ENCODE results near the gene BRPF3. TPM values are rescaled to one million over a fixed set of nuclear protein-coding genes. Genes with fewer than 3 reads are reported as not detected.

Gene BRPF3
- total and polyA plus RNA-seq, 9 of the 15 experiments (the other 6 are each of a cell fraction or from before 2014, with no cell fraction given), result 2.2 to 19.3 (median 8.0) TPM

DNA sequence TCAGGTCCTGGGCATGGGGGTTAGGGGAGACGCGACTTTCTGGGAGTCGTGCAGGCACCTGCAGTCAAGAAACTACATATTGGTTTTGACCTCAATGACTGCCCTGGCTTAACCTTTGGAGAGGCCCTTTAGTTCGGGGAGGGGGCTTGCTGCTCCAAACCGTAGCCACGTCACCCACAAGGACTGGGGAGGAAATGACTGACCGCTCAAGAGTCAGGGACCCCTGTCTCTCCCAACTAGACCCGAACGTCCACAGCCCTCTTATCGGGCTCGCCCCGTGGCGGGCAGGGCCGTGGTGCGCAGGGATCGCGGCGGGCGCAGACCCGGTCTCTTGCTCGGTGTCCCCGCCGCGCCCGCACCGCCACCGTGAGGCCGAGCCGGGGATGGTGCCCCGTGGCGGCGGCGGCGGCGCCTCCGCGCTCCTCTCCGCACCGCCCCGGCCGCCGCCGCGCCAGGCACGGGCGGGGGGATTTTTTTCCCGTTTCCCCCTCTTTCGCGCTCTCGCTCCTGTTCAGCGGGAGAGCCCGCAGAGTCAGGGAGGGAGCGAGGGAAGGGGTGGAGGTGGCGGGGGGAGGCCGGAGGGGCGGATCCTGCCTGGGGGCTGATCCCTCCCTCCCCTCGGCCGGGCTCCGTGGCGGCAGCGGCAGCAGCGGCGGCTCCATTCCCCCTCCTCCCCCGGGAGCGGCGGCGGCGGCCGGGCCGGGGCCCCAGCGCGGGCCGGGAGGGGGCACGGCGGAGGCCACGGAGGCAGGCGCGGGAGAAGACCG is at the start of gene BRPF3 (continued):
- TF ChIP-seq, protein P1, sequence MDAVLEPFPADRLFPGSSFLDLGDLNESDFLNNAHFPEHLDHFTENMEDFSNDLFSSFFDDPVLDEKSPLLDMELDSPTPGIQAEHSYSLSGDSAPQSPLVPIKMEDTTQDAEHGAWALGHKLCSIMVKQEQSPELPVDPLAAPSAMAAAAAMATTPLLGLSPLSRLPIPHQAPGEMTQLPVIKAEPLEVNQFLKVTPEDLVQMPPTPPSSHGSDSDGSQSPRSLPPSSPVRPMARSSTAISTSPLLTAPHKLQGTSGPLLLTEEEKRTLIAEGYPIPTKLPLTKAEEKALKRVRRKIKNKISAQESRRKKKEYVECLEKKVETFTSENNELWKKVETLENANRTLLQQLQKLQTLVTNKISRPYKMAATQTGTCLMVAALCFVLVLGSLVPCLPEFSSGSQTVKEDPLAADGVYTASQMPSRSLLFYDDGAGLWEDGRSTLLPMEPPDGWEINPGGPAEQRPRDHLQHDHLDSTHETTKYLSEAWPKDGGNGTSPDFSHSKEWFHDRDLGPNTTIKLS (IDR thresholded peaks at IDR 0.05; ENCODE audit: borderline replicate concordance, low read depth), result peak; percentile 83
- TF ChIP-seq, protein P2, sequence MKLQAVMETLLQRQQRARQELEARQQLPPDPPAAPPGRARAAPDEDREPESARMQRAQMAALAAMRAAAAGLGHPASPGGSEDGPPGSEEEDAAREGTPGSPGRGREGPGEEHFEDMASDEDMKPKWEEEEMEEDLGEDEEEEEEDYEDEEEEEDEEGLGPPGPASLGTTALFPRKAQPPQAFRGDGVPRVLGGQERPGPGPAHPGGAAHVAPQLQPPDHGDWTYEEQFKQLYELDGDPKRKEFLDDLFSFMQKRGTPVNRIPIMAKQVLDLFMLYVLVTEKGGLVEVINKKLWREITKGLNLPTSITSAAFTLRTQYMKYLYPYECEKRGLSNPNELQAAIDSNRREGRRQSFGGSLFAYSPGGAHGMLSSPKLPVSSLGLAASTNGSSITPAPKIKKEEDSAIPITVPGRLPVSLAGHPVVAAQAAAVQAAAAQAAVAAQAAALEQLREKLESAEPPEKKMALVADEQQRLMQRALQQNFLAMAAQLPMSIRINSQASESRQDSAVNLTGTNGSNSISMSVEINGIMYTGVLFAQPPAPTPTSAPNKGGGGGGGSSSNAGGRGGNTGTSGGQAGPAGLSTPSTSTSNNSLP (IDR thresholded peaks at IDR 0.05; ENCODE audit: borderline replicate concordance, low read depth, low read length), result no peak
- TF ChIP-seq ZNF75A (CRISPR knock-in tag; IDR thresholded peaks at IDR 0.05), result no peak
- TF ChIP-seq POLR2AphosphoS2 (IDR thresholded peaks at IDR 0.05; ENCODE audit: low read length), result no peak
- TF ChIP-seq ZNF197 (CRISPR knock-in tag; IDR thresholded peaks at IDR 0.05; ENCODE audit: low read depth), result no peak
- TF ChIP-seq, protein P3, sequence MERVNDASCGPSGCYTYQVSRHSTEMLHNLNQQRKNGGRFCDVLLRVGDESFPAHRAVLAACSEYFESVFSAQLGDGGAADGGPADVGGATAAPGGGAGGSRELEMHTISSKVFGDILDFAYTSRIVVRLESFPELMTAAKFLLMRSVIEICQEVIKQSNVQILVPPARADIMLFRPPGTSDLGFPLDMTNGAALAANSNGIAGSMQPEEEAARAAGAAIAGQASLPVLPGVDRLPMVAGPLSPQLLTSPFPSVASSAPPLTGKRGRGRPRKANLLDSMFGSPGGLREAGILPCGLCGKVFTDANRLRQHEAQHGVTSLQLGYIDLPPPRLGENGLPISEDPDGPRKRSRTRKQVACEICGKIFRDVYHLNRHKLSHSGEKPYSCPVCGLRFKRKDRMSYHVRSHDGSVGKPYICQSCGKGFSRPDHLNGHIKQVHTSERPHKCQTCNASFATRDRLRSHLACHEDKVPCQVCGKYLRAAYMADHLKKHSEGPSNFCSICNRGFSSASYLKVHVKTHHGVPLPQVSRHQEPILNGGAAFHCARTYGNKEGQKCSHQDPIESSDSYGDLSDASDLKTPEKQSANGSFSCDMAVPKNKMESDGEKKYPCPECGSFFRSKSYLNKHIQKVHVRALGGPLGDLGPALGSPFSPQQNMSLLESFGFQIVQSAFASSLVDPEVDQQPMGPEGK (CRISPR knock-in tag; IDR thresholded peaks at IDR 0.05; ENCODE audit: borderline replicate concordance), result no peak
- no peak; the same call in 1 of the 2 replicates for TF ChIP-seq TRIM28 (IDR thresholded peaks at IDR 0.05)
- TF ChIP-seq ZNF23 (CRISPR knock-in tag; IDR thresholded peaks at IDR 0.05), result no peak
- TF ChIP-seq, protein P4, sequence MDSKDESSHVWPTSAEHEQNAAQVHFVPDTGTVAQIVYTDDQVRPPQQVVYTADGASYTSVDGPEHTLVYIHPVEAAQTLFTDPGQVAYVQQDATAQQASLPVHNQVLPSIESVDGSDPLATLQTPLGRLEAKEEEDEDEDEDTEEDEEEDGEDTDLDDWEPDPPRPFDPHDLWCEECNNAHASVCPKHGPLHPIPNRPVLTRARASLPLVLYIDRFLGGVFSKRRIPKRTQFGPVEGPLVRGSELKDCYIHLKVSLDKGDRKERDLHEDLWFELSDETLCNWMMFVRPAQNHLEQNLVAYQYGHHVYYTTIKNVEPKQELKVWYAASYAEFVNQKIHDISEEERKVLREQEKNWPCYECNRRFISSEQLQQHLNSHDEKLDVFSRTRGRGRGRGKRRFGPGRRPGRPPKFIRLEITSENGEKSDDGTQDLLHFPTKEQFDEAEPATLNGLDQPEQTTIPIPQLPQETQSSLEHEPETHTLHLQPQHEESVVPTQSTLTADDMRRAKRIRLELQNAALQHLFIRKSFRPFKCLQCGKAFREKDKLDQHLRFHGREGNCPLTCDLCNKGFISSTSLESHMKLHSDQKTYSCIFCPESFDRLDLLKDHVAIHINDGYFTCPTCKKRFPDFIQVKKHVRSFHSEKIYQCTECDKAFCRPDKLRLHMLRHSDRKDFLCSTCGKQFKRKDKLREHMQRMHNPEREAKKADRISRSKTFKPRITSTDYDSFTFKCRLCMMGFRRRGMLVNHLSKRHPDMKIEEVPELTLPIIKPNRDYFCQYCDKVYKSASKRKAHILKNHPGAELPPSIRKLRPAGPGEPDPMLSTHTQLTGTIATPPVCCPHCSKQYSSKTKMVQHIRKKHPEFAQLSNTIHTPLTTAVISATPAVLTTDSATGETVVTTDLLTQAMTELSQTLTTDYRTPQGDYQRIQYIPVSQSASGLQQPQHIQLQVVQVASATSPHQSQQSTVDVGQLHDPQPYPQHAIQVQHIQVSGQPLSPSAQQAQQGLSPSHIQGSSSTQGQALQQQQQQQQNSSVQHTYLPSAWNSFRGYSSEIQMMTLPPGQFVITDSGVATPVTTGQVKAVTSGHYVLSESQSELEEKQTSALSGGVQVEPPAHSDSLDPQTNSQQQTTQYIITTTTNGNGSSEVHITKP (IDR thresholded peaks at IDR 0.05; ENCODE audit: partially characterized antibody), result no peak
- no peak for TF ChIP-seq ZNF347 (CRISPR knock-in tag; IDR thresholded peaks at IDR 0.05; ENCODE audit: low read depth)
- 0 out of 2 replicates have a peak, but pooled peaks have one; percentile 8 for TF ChIP-seq CBX5 (IDR thresholded peaks at IDR 0.05; ENCODE audit: borderline replicate concordance, low read depth)
- TF ChIP-seq, protein P5, sequence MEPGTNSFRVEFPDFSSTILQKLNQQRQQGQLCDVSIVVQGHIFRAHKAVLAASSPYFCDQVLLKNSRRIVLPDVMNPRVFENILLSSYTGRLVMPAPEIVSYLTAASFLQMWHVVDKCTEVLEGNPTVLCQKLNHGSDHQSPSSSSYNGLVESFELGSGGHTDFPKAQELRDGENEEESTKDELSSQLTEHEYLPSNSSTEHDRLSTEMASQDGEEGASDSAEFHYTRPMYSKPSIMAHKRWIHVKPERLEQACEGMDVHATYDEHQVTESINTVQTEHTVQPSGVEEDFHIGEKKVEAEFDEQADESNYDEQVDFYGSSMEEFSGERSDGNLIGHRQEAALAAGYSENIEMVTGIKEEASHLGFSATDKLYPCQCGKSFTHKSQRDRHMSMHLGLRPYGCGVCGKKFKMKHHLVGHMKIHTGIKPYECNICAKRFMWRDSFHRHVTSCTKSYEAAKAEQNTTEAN (CRISPR knock-in tag; IDR thresholded peaks at IDR 0.05), result no peak
- TF ChIP-seq FOXJ2 (tag; IDR thresholded peaks at IDR 0.05), result no peak
- no peak for TF ChIP-seq HIVEP1 (CRISPR knock-in tag; IDR thresholded peaks at IDR 0.05)
- TF ChIP-seq, protein P6, sequence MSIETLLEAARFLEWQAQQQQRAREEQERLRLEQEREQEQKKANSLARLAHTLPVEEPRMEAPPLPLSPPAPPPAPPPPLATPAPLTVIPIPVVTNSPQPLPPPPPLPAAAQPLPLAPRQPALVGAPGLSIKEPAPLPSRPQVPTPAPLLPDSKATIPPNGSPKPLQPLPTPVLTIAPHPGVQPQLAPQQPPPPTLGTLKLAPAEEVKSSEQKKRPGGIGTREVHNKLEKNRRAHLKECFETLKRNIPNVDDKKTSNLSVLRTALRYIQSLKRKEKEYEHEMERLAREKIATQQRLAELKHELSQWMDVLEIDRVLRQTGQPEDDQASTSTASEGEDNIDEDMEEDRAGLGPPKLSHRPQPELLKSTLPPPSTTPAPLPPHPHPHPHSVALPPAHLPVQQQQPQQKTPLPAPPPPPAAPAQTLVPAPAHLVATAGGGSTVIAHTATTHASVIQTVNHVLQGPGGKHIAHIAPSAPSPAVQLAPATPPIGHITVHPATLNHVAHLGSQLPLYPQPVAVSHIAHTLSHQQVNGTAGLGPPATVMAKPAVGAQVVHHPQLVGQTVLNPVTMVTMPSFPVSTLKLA (conservative IDR thresholded peaks at IDR 0.05), result no peak
